HG03066 (cell line): Measurements from ENCODE around the gene SLC6A20.

Experiments used
- ATAC-seq: cut with Tn5 transposase; IDR thresholded peaks from one replicate; pipeline ENCODE4 v1.9.1; 2021; ENCODE audit warnings: low read depth; ENCODE audit not compliant: unreplicated experiment

SLC6A20 gene

GRCh38 chr3:45802146-45802545 is 5.8 kb upstream of the SLC6A20 start:
- ATAC-seq, result no peak

- ATAC-seq, result no peak
These were observed 4.3 kb upstream of the SLC6A20 start for GRCh38 chr3:45800611-45801010.

GRCh38 chr3:45799586-45799985 is 3.2 kb upstream of the SLC6A20 start:
- no peak for ATAC-seq

GRCh38 chr3:45798034-45798433 is 1.7 kb upstream of the SLC6A20 start:
- ATAC-seq, result no peak

GRCh38 chr3:45796902-45797637 is 734 bp upstream of the SLC6A20 start:
- no peak for ATAC-seq

GRCh38 chr3:45795509-45795881 is 841 bp downstream of the SLC6A20 start:
- no peak for ATAC-seq

- no peak for ATAC-seq
These were observed 1.7 kb downstream of the SLC6A20 start for GRCh38 chr3:45794660-45795059.

- ATAC-seq, result no peak
These were observed 2.2 kb downstream of the SLC6A20 start for GRCh38 chr3:45794177-45794560.

GRCh38 chr3:45793482-45794176 is 2.7 kb downstream of the SLC6A20 start:
- no peak for ATAC-seq

GRCh38 chr3:45792516-45793172 is 3.7 kb downstream of the SLC6A20 start:
- no peak for ATAC-seq

GRCh38 chr3:45792036-45792435 is 4.3 kb downstream of the SLC6A20 start:
- ATAC-seq, result no peak

GRCh38 chr3:45790596-45790995 is 5.7 kb downstream of the SLC6A20 start:
- no peak for ATAC-seq

- no peak for ATAC-seq
These were observed 7.0 kb downstream of the SLC6A20 start for GRCh38 chr3:45789235-45789812.

- ATAC-seq, result no peak
These were observed 8.8 kb downstream of the SLC6A20 start for GRCh38 chr3:45787551-45787950.

- ATAC-seq, result no peak
These were observed 9.4 kb downstream of the SLC6A20 start for GRCh38 chr3:45786801-45787495.

GRCh38 chr3:45785605-45786150 is 10.7 kb downstream of the SLC6A20 start:
- ATAC-seq, result no peak

- no peak for ATAC-seq
These were observed 12.7 kb downstream of the SLC6A20 start for GRCh38 chr3:45783667-45784066.

GRCh38 chr3:45782381-45782780 is 14.0 kb downstream of the SLC6A20 start:
- ATAC-seq, result no peak

GRCh38 chr3:45781841-45782240 is 14.5 kb downstream of the SLC6A20 start:
- ATAC-seq, result no peak

- ATAC-seq, result no peak
These were observed 15.1 kb downstream of the SLC6A20 start for GRCh38 chr3:45781271-45781670.
